Astrocyte of the cerebellum (primary cell): ENCODE data around the gene ADAMTS17.

Experiments
- DNase-seq: peaks from one replicate; pipeline ENCODE4 v3.0.0-alpha.2; 2011; ENCODE audit warnings: low read depth
- H3K4me3 ChIP-seq: 2 replicates; pipeline ENCODE4 v1.5.1; 2011; ENCODE audit warnings: mild to moderate bottlenecking, low read depth, low read length, moderate library complexity
- CTCF ChIP-seq: IDR thresholded peaks from 2 replicates; pipeline ENCODE4 v1.5.1; 2012; ENCODE audit warnings: low read length, low read depth, moderate library complexity, mild to moderate bottlenecking; ENCODE audit errors: missing control alignments
- in situ Hi-C: cut with HindIII; loops from 2 replicates; pipeline ENCODE4 v1.10.0; 2017; ENCODE audit warnings: low sequenced_read_pairs

The ADAMTS17 gene

GRCh38 chr15:100198442-100198841 is 143.3 kb downstream of the ADAMTS17 start:
- DNase-seq = no peak
- no peak overlapping the region for H3K4me3 ChIP-seq
- TF ChIP-seq CTCF = no peak
- in situ Hi-C loops = no loop called here

- no peak for TF ChIP-seq CTCF
- no peak overlapping the region for H3K4me3 ChIP-seq
- DNase-seq = no peak
- in situ Hi-C loops = no loop called here
Observed at GRCh38 chr15:100196326-100197058, 145.3 kb downstream of the ADAMTS17 start.

- no peak for DNase-seq
- no peak for TF ChIP-seq CTCF
- in situ Hi-C loops = no loop called here
- no peak overlapping the region for H3K4me3 ChIP-seq
Observed at GRCh38 chr15:100194996-100195395, 146.8 kb downstream of the ADAMTS17 start.

DNA sequence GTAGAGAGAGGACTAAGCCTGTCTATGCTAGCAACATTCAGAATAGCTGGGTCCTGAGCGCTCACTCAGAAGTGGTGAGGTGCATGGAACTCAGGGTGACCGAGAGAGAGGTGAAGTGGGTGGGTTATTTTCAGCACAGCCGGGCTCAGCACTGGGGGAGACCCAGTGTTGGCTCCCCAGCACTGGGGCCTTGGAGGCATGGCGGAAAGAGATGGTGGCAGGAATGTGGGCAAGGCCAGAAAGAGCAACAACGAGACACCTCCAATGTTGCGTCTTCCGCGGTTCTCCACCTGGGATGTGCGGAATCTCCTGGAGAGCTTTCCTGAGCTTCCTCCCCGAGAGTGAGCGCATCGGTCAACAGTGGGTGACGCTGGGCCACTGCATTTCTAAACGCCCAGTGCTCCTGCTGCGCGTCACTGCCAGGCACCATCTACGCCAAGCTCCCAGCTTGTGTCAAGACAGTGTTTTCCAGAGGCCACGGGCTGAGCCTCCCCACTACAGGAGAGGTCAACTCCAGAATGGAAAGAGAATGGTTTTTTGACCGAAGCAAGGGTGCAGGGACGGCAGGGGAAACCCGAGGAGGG is 148.4 kb downstream of the ADAMTS17 start:
- no peak for DNase-seq
- H3K4me3 ChIP-seq = no peak overlapping the region
- in situ Hi-C loops = no loop called here
- no peak for TF ChIP-seq CTCF

DNA sequence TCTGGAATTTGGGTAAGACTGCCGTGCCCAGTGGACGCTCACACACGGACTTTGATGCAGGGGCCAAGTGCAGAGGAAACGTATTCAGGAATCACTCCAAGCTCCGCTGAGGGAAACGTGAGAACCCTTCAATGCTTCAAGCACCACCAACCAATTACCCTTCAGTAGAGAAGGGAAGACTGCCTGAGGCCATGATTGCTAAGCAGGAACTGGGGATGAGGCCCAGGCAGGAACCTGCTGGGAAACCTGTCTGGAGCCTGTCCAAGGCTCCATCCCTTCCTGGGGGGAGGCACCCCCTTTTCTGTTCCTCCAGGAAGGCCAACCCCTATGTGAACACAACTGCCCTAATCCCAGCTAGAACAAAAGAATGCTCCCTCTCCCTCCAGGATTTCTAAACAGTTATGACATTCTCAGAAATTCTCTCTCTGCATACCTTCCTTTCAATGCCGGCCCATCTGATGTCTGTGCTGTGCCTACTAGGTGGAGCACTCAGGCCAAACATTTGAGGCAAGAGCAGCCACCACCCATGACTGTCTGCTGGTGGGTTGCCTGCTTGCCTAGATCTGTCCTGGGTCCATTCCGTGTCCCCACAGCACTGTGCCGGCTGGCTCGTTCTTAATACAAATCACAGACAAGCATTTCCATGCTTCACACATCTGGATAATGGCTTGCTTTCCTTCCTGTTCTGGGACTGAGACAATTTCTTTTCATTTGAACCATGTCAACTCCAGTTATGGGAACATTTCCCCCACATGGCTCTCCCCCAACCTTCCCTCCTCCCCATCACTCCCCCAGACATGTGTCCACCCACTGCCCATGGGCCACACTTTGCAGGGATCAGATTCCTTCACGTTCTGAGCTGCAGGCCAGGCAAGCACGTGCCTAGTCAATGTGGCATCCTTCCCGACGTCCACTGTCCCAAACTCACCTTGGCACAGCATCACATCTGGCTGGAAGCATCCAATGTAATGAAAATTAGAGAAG is 149.4 kb downstream of the ADAMTS17 start:
- DNase-seq = no peak
- in situ Hi-C loops = no loop called here
- no peak overlapping the region for H3K4me3 ChIP-seq
- TF ChIP-seq CTCF = no peak

- in situ Hi-C loops = no loop called here
- no peak for DNase-seq
- H3K4me3 ChIP-seq = no peak overlapping the region
- no peak for TF ChIP-seq CTCF
Observed at GRCh38 chr15:100191161-100191560, 150.6 kb downstream of the ADAMTS17 start.
